ENCODE data around the gene GSTM5.
"Not testable (repeated sequence)": the region's sequence is repeated elsewhere in the genome, so short reads cannot be mapped to it uniquely, and the experiment has no call there.

The GSTM5 gene

GRCh38 chr1:109711593-109712320 lies at the start of gene GSTM5:
TSS of gene GSTM5 (plus strand) at chr1:109712251. CDS start at chr1:109712313, 62 bp downstream.
- not testable (repeated sequence) for DNase-seq (ENCODE audit: low spot score)

GRCh38 chr1:109664671-109665070 lies 47.4 kb upstream of the GSTM5 start:
- DNase-seq (ENCODE audit: low spot score): no peak

- DNase-seq (ENCODE audit: low spot score): peak; percentile 92
Measured at GRCh38 chr1:109667452-109668122, 44.5 kb upstream of the GSTM5 start, which contains the start of gene GSTM2. TSS of gene GSTM2 (plus strand) at chr1:109668057. CDS start at chr1:109668116, 59 bp downstream.

- DNase-seq (ENCODE audit: low spot score): no peak
Measured at GRCh38 chr1:109668123-109668775, 43.8 kb upstream of the GSTM5 start.

GRCh38 chr1:109669246-109669948 lies 42.7 kb upstream of the GSTM5 start:
- no peak for DNase-seq (ENCODE audit: low spot score)

GRCh38 chr1:109669949-109670302 lies 42.1 kb upstream of the GSTM5 start:
- DNase-seq (ENCODE audit: low spot score): not testable (repeated sequence)

- DNase-seq (ENCODE audit: low spot score): no peak
Measured at GRCh38 chr1:109671067-109671466, 41.0 kb upstream of the GSTM5 start.

- DNase-seq (ENCODE audit: low spot score): not testable (repeated sequence)
Measured at GRCh38 chr1:109673861-109674260, 38.2 kb upstream of the GSTM5 start.

GRCh38 chr1:109676683-109677381 lies 35.2 kb upstream of the GSTM5 start:
- not testable (repeated sequence) for DNase-seq (ENCODE audit: low spot score)

GRCh38 chr1:109677459-109677858 lies 34.6 kb upstream of the GSTM5 start:
- no peak for DNase-seq (ENCODE audit: low spot score)

GRCh38 chr1:109678637-109679036 lies 33.4 kb upstream of the GSTM5 start:
- DNase-seq (ENCODE audit: low spot score): not testable (repeated sequence)

- not testable (repeated sequence) for DNase-seq (ENCODE audit: low spot score)
Measured at GRCh38 chr1:109684777-109685176, 27.3 kb upstream of the GSTM5 start.

GRCh38 chr1:109685399-109685798 lies 26.7 kb upstream of the GSTM5 start:
- DNase-seq (ENCODE audit: low spot score): not testable (repeated sequence)

GRCh38 chr1:109685890-109686289 lies 26.2 kb upstream of the GSTM5 start:
- DNase-seq (ENCODE audit: low spot score): not testable (repeated sequence)

GRCh38 chr1:109687109-109687508 lies 24.9 kb upstream of the GSTM5 start:
- not testable (repeated sequence) for DNase-seq (ENCODE audit: low spot score)

GRCh38 chr1:109687641-109688499 lies 24.2 kb upstream of the GSTM5 start, which contains the start of gene GSTM1:
TSS of gene GSTM1 (plus strand) at chr1:109687817. CDS start at chr1:109687874, 57 bp downstream.
- DNase-seq (ENCODE audit: low spot score): peak; percentile 64

GRCh38 chr1:109689844-109690405 lies 22.1 kb upstream of the GSTM5 start:
- no peak for DNase-seq (ENCODE audit: low spot score)

GRCh38 chr1:109691759-109692158 lies 20.3 kb upstream of the GSTM5 start:
- DNase-seq (ENCODE audit: low spot score): no peak

GRCh38 chr1:109694400-109694799 lies 17.7 kb upstream of the GSTM5 start:
- not testable (repeated sequence) for DNase-seq (ENCODE audit: low spot score)

GRCh38 chr1:109695138-109695537 lies 16.9 kb upstream of the GSTM5 start:
- not testable (repeated sequence) for DNase-seq (ENCODE audit: low spot score)

Data from HuH-7 (cell line).